H1 (cell line): ENCODE measurements around the gene TENT4A. TPM values are rescaled to one million over a fixed set of nuclear protein-coding genes. Genes with fewer than 3 reads are reported as not detected.

Experiments
- CTCF ChIA-PET: fragments of 300-600 bp; sonication (Branson Sonifier 250); formaldehyde crosslinking; loops from one replicate; lab custom pipeline; 2021; ENCODE audit not compliant: partially characterized antibody; lab: Charles Lee
- POLR2A ChIA-PET: fragments of 300-600 bp; sonication (Branson Sonifier 250); formaldehyde crosslinking; loops from one replicate; lab custom pipeline; 2021; ENCODE audit warnings: inconsistent platforms; ENCODE audit not compliant: partially characterized antibody; lab: Charles Lee
- DNase-seq, 2 experiments: peaks; one replicate each; pipeline versions ENCODE4 v3.0.0 to v3.0.0-alpha.2; 2010 to 2022; ENCODE audit warnings: low spot score in 2 of 2, low read depth in 1 of 2, mixed read lengths in 1 of 2
- FAIRE-seq: peaks from 2 replicates; lab custom pipeline; 2011; peaks lifted over from hg19 to GRCh38; lab: Jason Lieb, UNC
- H2AFZ ChIP-seq: 2 replicates; pipeline ENCODE4 v1.8.1; 2012; ENCODE audit warnings: low read length, inconsistent platforms
- H2AK5ac ChIP-seq: 2 replicates; pipeline ENCODE4 v1.6.1; 2013; ENCODE audit warnings: low read depth, low read length
- H2BK120ac ChIP-seq: replicated peaks from 2 replicates; pipeline ENCODE3; 2013; ENCODE audit warnings: low read depth, low read length, inconsistent platforms
- H2BK12ac ChIP-seq: 2 replicates; pipeline ENCODE4 v1.6.1; 2013; ENCODE audit warnings: low read depth, low read length
- H2BK15ac ChIP-seq: 2 replicates; pipeline ENCODE4 v1.6.1; 2013; ENCODE audit warnings: low read length
- H2BK20ac ChIP-seq: 2 replicates; pipeline ENCODE4 v1.6.1; 2013; ENCODE audit warnings: low read length
- H2BK5ac ChIP-seq: 2 replicates; pipeline ENCODE4 v1.6.1; 2013; ENCODE audit warnings: low read depth, low read length
- H3K14ac ChIP-seq: 2 replicates; pipeline ENCODE4 v1.6.1; 2013; ENCODE audit warnings: inconsistent platforms; ENCODE audit not compliant: insufficient read length
- H3K18ac ChIP-seq: 2 replicates; pipeline ENCODE4 v1.6.1; 2013; ENCODE audit warnings: low read length; ENCODE audit errors: extremely low read depth
- H3K23ac ChIP-seq: 2 replicates; pipeline ENCODE4 v1.6.1; 2013; ENCODE audit warnings: inconsistent platforms; ENCODE audit not compliant: insufficient read length
- H3K23me2 ChIP-seq: 2 replicates; pipeline ENCODE4 v1.6.1; 2013; ENCODE audit warnings: low read depth, low read length
- H3K27ac ChIP-seq: 2 replicates; pipeline ENCODE4 v1.6.1; 2011; ENCODE audit warnings: low read depth, low read length, inconsistent platforms
- H3K27me3 ChIP-seq, 4 experiments: replicated peaks in 1 of 4; 1 replicate in 1 of 4; 2 replicates in 3 of 4; pipeline versions ENCODE4 v1.6.1 to v1.8.1; 2011 to 2013; ENCODE audit warnings: low read length in 3 of 4, mild to moderate bottlenecking in 3 of 4, inconsistent platforms in 2 of 4, mixed read lengths in 2 of 4, moderate library complexity in 1 of 4; ENCODE audit not compliant: control insufficient read depth in 3 of 4, insufficient read depth in 3 of 4; ENCODE audit errors: extremely low read depth in 1 of 4
- H3K36me3 ChIP-seq, 4 experiments: 2 replicates each; pipeline versions ENCODE4 v1.6.1 to v1.8.1; 2011 to 2013; ENCODE audit warnings: mild to moderate bottlenecking in 4 of 4, low read length in 3 of 4, moderate library complexity in 2 of 4, control low read depth in 1 of 4, inconsistent platforms in 1 of 4; ENCODE audit not compliant: insufficient read depth in 4 of 4, control insufficient read depth in 2 of 4
- H3K4ac ChIP-seq: replicated peaks from 2 replicates; pipeline ENCODE3; 2013; ENCODE audit warnings: low read length, low read depth, mixed read lengths, inconsistent platforms; ENCODE audit not compliant: insufficient read length
- H3K4me1 ChIP-seq, 4 experiments: replicated peaks in 1 of 4; 1 replicate in 1 of 4; 2 replicates in 3 of 4; pipeline versions ENCODE4 v1.6.1 to v1.8.1; 2011 to 2013; ENCODE audit warnings: low read length in 3 of 4, inconsistent platforms in 2 of 4, mixed read lengths in 1 of 4; ENCODE audit not compliant: insufficient read depth in 4 of 4, control insufficient read depth in 3 of 4
- H3K4me2 ChIP-seq, 2 experiments: 2 replicates each; pipeline versions ENCODE4 v1.6.1 to v1.8.1; 2011 to 2013; ENCODE audit warnings: low read depth in 2 of 2, low read length in 2 of 2, control low read depth in 1 of 2, inconsistent platforms in 1 of 2, mild to moderate bottlenecking in 1 of 2; ENCODE audit not compliant: insufficient read depth in 1 of 2
- H3K4me3 ChIP-seq, 4 experiments: fragments of 200-600, 300-600 bp in 1 of 4; sonication (generic), shearing (Covaris generic), sonication (Bioruptor Twin) in 1 of 4; 2 replicates each; pipeline versions ENCODE4 v1.5.1 to v1.8.1; 2011 to 2016; ENCODE audit warnings: low read length in 4 of 4, low read depth in 3 of 4, control low read depth in 2 of 4, inconsistent platforms in 2 of 4, mild to moderate bottlenecking in 2 of 4, mixed read lengths in 1 of 4, moderate library complexity in 1 of 4; ENCODE audit not compliant: insufficient read depth in 2 of 4; ENCODE audit errors: extremely low read depth in 1 of 4
- H3K56ac ChIP-seq: replicated peaks from 2 replicates; pipeline ENCODE3; 2013; ENCODE audit warnings: low read depth, mild to moderate bottlenecking, mixed read lengths, low read length, inconsistent platforms; ENCODE audit not compliant: insufficient read length
- H3K79me1 ChIP-seq: 2 replicates; pipeline ENCODE4 v1.6.1; 2013; ENCODE audit warnings: low read depth, low read length, control low read depth
- H3K79me2 ChIP-seq, 2 experiments: 2 replicates each; pipeline versions ENCODE4 v1.6.1 to v1.8.1; 2012 to 2013; ENCODE audit warnings: low read length in 2 of 2, mild to moderate bottlenecking in 2 of 2, inconsistent platforms in 1 of 2; ENCODE audit not compliant: insufficient read depth in 2 of 2, control insufficient read depth in 1 of 2
- H3K9ac ChIP-seq, 4 experiments: replicated peaks in 1 of 4; 1 replicate in 1 of 4; 2 replicates in 3 of 4; pipeline versions ENCODE4 v1.6.1 to v1.8.1; 2011 to 2013; ENCODE audit warnings: low read depth in 3 of 4, low read length in 3 of 4, control low read depth in 2 of 4, mild to moderate bottlenecking in 2 of 4, moderate library complexity in 2 of 4, inconsistent platforms in 1 of 4; ENCODE audit errors: extremely low read depth in 1 of 4
- H3K9me3 ChIP-seq, 2 experiments: 2 replicates each; pipeline versions ENCODE4 v1.6.1 to v1.8.1; 2012 to 2013; ENCODE audit warnings: mild to moderate bottlenecking in 2 of 2, moderate library complexity in 2 of 2, control low read depth in 1 of 2, inconsistent platforms in 1 of 2, low read depth in 1 of 2, low read length in 1 of 2, mixed read lengths in 1 of 2; ENCODE audit not compliant: insufficient read depth in 2 of 2
- H4K20me1 ChIP-seq, 2 experiments: replicated peaks in 1 of 2; 2 replicates each; pipeline versions ENCODE3 to v1.8.1; 2011 to 2013; ENCODE audit warnings: inconsistent platforms in 2 of 2, low read length in 2 of 2, mild to moderate bottlenecking in 1 of 2; ENCODE audit not compliant: insufficient read depth in 2 of 2, control insufficient read depth in 1 of 2
- H4K5ac ChIP-seq: 2 replicates; pipeline ENCODE4 v1.6.1; 2013; ENCODE audit warnings: low read length, low read depth, mixed read lengths, inconsistent platforms; ENCODE audit not compliant: insufficient read length
- H4K8ac ChIP-seq: 2 replicates; pipeline ENCODE4 v1.8.0; 2013; ENCODE audit warnings: mild to moderate bottlenecking, moderate library complexity, low read length, inconsistent platforms; ENCODE audit not compliant: insufficient read depth; ENCODE audit errors: extremely low read depth
- H4K91ac ChIP-seq: replicated peaks from 2 replicates; pipeline ENCODE3; 2013; ENCODE audit warnings: low read length, mixed read lengths, inconsistent platforms; ENCODE audit not compliant: insufficient read length
- CBX8 ChIP-seq: fragments of 300-800, 300-1000 bp; sonication (generic); IDR thresholded peaks from 2 replicates; pipeline ENCODE4 v1.7.1; 2016; ENCODE audit warnings: low read depth, low read length, borderline replicate concordance
- E2F6 ChIP-seq: IDR thresholded peaks from 2 replicates; pipeline ENCODE4 v1.6.1; 2012; ENCODE audit warnings: inconsistent platforms
- JUN ChIP-seq: IDR thresholded peaks from 2 replicates; pipeline ENCODE4 v1.6.1; 2011; ENCODE audit warnings: low read depth, mild to moderate bottlenecking, improper control_type of control experiment, low read length
- POLR2AphosphoS5 ChIP-seq: IDR thresholded peaks from 2 replicates; pipeline ENCODE4 v1.6.1; 2011; ENCODE audit warnings: low read depth, low read length
- SIRT6 ChIP-seq: IDR thresholded peaks from one replicate; pipeline ENCODE4 v1.7.1; 2012; ENCODE audit warnings: low read length, inconsistent platforms
- SIX5 ChIP-seq: IDR thresholded peaks from 2 replicates; pipeline ENCODE4 v1.6.1; 2011; ENCODE audit warnings: mild to moderate bottlenecking, low read depth, low read length
- WGBS, 2 experiments: shearing (Covaris generic) in 1 of 2; methylation state at CpG; one replicate each; pipeline versions ENCODE4 v1.1.6 to v1.1.7; 2013 to 2015; ENCODE audit warnings: low lambda C conversion rate in 2 of 2, mixed read lengths in 2 of 2, inconsistent platforms in 1 of 2, low coverage in 1 of 2, missing lambda C conversion rate in 1 of 2; ENCODE audit not compliant: insufficient replicate concordance in 2 of 2, insufficient coverage in 1 of 2, insufficient read length in 1 of 2; ENCODE audit errors: extremely low coverage in 1 of 2, missing lambda C conversion rate in 1 of 2; 5-methylcytosine and 5-hydroxymethylcytosine counted together
- polyA plus RNA-seq, 7 experiments: library from polyadenylated mRNA; depleted of rRNA in 3 of 7; stranded (reverse) in 5 of 7; unstranded in 2 of 7; fragments of >200 nt in 5 of 7; fragments of 200-250 nt in 2 of 7; gene quantifications; 1 replicate in 5 of 7; 2 replicates in 1 of 7; 4 replicates in 1 of 7; pipeline versions ENCODE4 v1.2.1 to v1.2.3, GENCODE V29; 2011 to 2013; ENCODE audit warnings: missing spikeins in 2 of 7, mixed read lengths in 2 of 7
- total RNA-seq: library from RNA; stranded (reverse); fragmentation: NEBNext Ultra II Directional; extraction: Animal tissue kit (Norgen Biotek cat#: 25700); gene quantifications from 2 replicates; pipeline ENCODE4 v1.2.1, GENCODE V29; 2021

The TENT4A gene
- total and polyA plus RNA-seq, 2 of the 8 experiments (the other 6 are each of a cell fraction or from before 2014, with no cell fraction given): 8.9 to 25.1 TPM

- no peak overlapping the region for H3K56ac ChIP-seq
- H4K8ac ChIP-seq: no peak overlapping the region
- H2AFZ ChIP-seq: no peak overlapping the region
- no peak overlapping the region for H3K27ac ChIP-seq
- ChIA-PET CTCF (interaction anchor here (1.0 to 4.1 kb wide), 3 partner anchors 14 to 149 kb away, joined by 3 to 21 read pairs (median 5); no protein-coding TSS in a partner anchor), POLR2A (interaction anchor here (1.1 kb wide), 1 partner anchor 98 kb away, joined by 3 read pairs; the partner anchor contains the start of genes NSUN2 and SRD5A1)
- no peak overlapping the region for H3K23ac ChIP-seq
- no peak overlapping the region for H4K91ac ChIP-seq
- H3K23me2 ChIP-seq: no peaks in the 10 kb centered on the region
- WGBS, 2 experiments: 88% methylated on average over 3 of the region's 3 CpGs; no CpG with 5 or more reads in 1 of the 2 experiments
- peaks cover 25% of the 10 kb centered on the region for H3K79me1 ChIP-seq
- no peak overlapping the region for H3K4me3 ChIP-seq
- no peaks in the 10 kb centered on the region for H3K9me3 ChIP-seq
- H3K27me3 ChIP-seq: no peaks in the 10 kb centered on the region
- no peak for FAIRE-seq
- H4K20me1 ChIP-seq: peaks cover 32 to 51% of the 10 kb centered on the region in 2 experiments
- H3K79me2 ChIP-seq: peaks cover 4 to 96% of the 10 kb centered on the region in 2 experiments; a peak in 3 of 4 replicates
- H3K4ac ChIP-seq: no peak overlapping the region
- no peak overlapping the region for H2BK12ac ChIP-seq
- H2BK20ac ChIP-seq: no peak overlapping the region
- TF ChIP-seq CBX8: no peak
- no peak for TF ChIP-seq SIRT6
- TF ChIP-seq SIX5: no peak
- no peak for TF ChIP-seq JUN
- no peak for TF ChIP-seq E2F6
- TF ChIP-seq POLR2AphosphoS5: no peak
- no peak overlapping the region for H3K9ac ChIP-seq
- no peak overlapping the region for H2AK5ac ChIP-seq
- no peak overlapping the region for H2BK5ac ChIP-seq
- H4K5ac ChIP-seq: no peak overlapping the region
- no peaks in the 10 kb centered on the region for H3K36me3 ChIP-seq
- no peak overlapping the region for H3K18ac ChIP-seq
- H3K4me1 ChIP-seq: peaks cover 3 to 13% (median 6%) of the 10 kb centered on the region in 4 experiments; a peak in 6 of 7 replicates
- H2BK15ac ChIP-seq: no peak overlapping the region
- H2BK120ac ChIP-seq: no peak overlapping the region
- no peak for DNase-seq
- no peak overlapping the region for H3K14ac ChIP-seq
- no peak overlapping the region for H3K4me2 ChIP-seq
Measured at GRCh38 chr5:6730807-6731206, 17.6 kb downstream of the TENT4A start.
